HG02973 (cell line): Measurements from ENCODE around the gene ENSA.
"Not testable (repeated sequence)": the region's sequence is repeated elsewhere in the genome, so short reads cannot be mapped to it uniquely, and the experiment has no call there.

ENCODE experiments used
- ATAC-seq: cut with Tn5 transposase; IDR thresholded peaks from one replicate; pipeline ENCODE4 v1.9.1; 2021; ENCODE audit warnings: moderate library complexity; ENCODE audit not compliant: unreplicated experiment

Gene ENSA, protein sequence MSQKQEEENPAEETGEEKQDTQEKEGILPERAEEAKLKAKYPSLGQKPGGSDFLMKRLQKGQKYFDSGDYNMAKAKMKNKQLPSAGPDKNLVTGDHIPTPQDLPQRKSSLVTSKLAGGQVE

DNA sequence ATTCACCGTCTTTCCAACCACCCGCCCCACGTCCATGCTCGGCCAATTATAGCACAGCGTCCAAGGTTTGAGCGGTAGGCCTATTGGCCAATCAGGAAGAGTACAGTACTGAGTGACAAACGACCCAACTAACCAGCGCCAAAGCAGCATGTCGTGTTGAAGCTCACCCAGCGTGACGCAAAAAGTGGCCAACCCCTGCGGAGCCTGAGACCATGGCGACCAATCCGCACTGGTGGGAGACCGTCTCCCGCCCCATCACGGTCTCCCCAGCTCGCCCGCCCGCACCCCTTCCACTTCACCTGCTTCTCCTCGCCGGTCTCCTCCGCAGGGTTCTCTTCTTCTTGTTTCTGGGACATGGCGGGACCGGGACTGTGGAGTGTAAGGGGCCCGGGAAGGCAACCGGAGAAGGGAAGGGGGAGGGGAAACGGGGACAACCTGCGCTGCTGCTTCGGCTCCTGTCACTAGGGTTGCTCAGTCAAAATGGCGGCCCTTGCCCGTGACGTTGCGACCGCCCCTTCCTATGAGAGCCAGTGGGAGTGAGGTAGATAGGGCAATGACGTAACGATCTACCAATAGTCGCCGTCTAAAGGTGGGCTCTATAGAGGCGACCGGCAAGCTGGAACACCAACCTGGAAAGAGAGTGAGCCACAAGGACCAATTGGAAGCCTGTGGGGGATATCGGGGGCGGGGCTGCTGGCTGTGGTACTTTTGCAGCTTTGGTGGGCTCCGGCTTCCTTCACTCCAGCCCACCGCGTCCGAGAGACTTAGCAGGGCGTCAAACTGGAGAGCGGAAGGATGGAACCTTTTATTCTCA lies at the start of gene ENSA:
Gene ENSA, minus strand, starts transcription at position 498 of the 814 bp plus-strand sequence. Its CDS starts 142 bp downstream, at position 356.
- peak; percentile 87 for ATAC-seq

DNA sequence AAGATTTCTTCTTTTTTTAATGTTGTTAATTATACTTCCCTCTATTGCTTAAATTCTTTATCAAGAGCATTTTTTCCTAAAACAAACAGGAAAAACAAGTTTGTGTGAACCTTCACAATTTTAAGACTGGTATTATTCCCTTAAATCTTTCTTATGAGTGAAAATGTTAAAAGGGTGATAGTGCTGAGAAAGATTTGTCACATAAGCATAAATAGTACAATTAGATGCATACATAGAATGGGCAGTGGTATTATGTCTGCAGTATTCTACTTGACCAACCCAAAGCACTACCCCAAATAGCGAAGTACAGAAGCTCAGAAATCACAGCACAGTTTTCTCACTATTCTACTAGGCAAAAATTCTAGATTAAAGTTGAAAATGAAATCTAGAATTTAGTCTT lies 49.6 kb upstream of the ENSA start:
- no peak for ATAC-seq

DNA sequence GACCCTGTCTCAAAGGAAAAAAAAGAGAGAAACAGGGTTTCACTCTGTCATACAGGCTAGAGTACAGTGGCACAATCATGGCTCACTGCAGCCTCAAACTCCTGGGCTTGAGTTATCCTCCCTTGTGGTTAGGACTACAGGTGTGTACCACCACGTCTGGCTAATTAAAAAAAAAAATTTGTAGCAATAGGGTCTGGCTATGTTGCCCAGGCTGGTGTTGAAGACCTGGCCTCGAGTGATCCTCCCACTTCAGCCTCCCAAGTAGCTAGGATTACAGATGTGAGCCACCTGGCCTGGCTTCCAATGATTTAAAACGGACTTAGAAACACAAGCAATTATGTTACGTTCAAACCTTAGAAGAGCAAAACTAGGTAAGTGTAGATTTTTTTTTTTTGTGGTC lies 45.5 kb upstream of the ENSA start:
- no peak for ATAC-seq

DNA sequence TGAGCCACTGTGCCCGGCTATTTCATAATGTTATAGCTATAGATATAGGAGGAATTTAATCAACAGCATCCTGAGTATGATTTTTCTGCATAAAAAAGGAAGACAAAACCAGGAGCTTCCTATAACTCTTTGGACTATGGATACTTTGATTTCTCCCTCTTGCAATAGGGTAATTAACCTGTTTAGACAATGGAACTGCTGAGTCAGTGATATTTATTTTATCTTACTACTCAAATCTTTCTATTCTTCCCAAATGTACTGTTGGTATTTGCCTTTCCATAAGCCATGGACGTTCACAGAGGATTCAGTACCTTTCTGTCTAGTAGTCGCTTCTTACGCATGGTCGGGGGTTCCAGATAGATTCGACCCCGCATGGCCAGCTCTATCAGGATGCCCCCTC lies 33.9 kb upstream of the ENSA start:
- ATAC-seq = no peak

DNA sequence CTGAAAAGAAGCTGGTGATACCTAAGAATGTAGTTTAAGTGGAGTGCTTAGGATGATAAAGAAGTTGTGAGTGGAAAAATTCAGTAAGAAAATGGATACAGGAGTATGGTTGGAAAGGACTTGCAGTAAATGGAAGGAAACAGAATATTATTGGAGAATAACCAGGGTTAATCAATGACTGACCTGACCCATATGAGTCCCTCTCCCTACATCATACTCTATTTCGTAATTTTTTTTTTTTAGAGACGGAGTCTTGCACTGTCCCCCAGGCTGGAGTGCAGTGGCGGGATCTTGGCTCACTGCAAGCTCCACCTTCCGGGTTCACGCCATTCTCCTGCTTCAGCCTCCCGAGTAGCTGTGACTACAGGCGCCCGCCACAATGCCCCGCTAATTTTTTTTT lies 33.4 kb upstream of the ENSA start:
- ATAC-seq = no peak

DNA sequence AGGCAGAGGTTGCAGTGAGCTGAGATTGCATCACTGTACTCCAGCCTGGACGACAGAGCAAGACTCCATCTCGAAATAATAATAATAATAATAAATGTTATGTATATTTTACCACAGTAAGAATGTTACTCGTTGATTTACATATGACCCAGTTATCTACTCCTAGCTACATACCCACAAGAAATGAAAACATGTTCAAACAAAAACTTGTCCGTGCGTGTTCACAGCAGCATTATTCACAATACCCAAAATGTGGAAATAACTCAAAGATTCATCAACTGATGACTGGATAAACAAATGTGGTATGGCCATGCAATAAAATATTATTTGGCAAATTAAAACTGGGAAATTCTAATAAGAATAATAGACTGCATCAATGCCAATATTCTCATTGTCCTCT lies 31.7 kb upstream of the ENSA start:
- no peak for ATAC-seq

DNA sequence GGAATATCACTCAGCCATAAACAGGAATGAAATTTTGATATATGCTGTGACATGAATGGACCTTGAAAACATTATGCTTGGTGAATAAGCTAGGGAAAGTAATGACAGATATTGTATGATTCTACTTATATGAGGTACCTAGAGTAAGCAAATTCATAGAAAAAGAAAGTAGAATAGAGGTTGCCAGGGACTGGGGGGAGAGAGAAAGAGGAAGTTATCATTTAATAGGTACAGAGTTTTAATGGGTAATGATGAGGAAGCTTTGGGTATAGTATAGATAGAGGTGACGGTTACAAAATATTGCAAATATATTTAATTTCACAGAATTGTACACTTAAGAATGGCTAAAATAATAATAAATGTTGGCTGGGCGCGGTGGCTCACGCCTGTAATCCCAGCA lies 31.2 kb upstream of the ENSA start:
- no peak for ATAC-seq

DNA sequence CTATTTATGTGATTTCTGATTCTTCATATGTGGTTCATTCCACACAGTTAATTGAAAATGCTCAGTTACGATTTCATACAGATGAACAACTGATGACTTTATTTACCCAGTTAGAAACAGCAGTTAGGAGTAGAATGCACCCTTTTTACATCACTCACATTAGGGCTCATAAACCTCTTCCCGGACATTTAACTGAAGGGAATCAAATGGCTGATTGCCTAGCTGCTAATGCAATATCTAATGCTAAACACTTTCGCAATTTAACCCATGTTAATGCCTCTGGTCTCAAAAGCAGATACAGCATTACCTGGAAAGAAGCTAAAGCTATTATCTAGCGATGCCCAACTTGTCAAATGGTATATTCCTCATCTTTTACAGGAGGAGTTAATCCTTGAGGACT lies 27.7 kb upstream of the ENSA start:
- ATAC-seq = not testable (repeated sequence)

DNA sequence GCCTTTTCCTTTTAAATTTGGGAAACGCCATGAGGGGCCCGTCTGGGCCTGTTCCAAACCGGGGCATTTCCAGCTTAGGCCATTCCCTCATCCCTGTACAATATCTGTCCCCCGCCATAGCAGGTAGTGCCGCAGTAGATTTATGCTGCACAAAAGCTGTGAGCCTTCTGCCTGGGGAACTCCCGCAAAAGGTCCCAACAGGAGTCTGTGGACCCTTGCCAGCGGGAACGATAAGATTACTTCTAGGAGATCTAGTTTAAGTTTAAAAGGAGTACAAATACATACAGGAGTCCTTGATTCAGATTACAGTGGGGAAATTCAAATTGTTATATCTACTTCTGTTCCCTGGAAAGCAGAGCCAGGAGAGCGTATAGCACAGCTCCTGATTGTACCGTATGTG lies 25.2 kb upstream of the ENSA start:
- ATAC-seq = not testable (repeated sequence)

DNA sequence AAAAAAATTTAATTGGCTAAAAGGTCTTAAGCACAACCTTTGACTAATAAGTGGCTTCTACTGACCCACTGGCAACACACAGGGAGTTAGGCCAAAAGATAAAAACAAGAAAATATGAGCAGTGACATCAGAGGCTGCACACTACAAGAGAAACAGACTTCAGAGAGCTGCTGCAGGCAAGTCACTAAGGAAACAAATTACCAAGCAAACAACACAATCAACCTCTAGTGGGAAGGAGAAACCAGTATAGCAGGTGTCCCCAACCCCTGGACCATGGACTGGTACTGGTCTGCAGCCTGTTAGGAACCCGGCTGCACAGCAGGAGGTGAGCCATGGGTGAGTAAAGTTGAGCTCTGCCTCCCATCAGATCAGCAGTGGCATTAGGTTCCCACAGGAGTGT lies 20.8 kb upstream of the ENSA start:
- no peak for ATAC-seq

DNA sequence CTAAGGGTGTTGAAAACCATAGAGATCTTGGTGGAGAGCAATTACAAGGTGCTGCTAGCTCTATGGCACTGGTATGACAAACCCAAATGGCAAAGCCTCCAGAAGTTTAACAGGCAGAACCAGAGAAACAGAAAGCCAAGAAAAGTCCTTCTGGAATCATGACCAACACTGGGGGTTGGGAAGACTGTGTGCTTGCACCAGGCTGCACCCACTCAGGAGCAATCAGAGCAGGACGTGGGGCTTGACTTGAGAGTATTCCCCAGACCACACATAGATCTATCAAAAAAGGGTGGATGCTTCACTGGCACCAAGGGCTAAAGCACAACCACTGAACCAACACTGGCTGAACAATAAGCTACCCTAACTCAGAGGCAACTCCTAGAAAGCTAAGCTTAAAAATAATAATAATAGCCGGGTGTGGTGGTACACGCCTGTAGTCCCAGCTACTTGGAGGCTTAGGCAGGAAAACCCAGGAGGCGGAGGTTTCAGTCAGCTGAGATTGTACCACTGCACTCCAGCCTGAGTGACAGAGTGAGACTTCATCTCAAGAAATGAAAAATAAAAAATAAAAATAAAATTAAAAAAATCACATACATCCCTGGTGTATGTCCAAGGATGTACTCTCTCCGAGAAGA lies 20.1 kb upstream of the ENSA start:
- no peak for ATAC-seq

DNA sequence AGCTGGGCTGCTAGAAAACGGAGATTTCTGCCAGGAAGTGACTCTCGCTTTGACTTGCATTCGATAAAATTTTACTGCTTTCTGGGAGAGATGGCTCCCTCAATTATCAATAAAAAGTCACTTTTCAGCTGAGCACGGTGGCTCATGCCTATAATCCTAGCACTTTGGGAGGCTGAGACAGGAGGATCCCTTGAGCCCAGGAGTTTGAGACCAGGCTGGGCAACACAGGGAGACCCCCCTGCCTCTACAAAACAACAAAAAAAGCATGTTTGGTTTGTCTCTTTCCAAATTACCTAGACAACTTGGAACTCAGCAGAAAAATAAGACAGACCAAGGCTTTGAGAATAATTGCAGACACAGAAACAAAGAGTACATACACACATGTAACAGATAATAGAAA lies 12.9 kb upstream of the ENSA start:
- no peak for ATAC-seq

DNA sequence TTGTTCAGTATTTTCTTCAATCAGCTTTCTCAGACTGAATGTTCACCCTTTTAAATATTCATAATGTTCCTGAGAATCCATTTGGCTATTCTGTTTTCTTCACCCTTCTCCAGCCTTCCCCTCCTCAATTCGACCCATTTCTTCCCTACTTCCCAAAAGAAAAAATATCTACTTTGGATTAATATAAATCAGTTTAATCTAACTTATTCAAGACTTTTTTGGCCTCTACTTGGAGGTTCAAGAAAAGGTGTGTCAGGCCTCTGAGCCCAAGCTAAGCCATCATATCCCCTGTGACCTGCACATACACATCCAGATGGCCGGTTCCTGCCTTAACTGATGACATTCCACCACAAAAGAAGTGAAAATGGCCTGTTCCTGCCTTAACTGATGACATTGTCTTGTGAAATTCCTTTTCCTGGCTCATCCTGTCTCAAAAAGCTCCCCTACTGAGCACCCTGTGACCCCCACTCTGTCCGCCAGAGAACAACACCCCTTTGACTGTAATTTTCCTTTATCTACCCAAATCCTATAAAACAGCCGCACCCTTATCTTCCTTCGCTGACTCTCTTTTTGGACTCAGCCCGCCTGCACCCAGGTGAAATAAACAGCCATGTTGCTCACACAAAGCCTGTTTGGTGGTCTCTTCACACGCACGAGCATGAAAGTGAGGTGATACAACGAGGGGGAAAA lies 11.9 kb upstream of the ENSA start:
- not testable (repeated sequence) for ATAC-seq

DNA sequence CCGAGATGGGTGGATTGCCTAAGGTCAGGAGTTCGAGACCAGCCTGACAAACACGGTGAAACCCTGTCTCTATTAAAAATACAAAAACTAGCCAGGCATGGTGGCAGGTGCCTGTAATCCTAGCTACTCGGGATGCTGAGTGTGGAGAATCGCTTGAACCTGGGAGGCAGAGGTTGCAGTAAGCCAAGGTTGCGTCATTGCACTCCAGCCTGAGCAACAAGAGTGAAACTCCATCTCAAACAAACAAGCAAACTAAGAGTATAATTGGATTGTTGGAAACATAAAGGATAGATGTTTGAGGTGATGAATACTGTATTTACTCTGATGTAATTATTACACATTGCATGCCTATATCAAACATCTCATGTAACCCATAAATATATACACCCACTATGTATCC lies 9.0 kb upstream of the ENSA start:
- ATAC-seq = not testable (repeated sequence)

DNA sequence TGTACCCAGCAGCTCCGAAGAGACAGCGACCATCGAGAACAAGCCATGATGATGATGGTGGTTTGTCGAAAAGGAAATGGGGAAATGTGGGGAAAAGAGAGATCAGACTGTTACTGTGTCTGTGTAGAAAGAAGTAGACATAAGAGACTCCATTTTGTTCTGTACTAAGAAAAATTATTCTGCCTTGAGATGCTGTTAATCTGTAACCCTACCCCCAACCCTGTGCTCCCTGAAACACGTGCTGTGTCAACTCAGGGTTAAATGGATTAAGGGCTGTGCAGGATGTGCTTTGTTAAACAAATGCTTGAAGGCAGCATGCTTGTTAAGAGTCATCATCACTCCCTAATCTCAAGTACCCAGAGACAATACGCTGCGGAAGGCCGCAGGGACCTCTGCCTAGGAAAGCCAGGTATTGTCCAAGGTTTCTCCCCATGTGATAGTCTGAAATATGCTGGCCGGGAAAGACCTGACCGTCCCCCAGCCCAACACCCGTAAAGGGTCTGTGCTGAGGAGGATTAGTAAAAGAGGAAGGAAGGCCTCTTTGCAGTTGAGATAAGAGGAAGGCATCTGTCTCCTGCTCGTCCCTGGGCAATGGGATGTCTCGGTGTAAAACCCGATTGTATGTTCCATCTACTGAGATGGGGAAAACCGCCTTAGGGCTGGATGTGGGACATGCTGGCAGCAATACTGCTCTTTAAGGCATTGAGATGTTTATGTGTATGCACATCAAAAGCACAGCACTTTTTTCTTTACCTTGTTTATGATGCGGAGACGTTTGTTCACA lies 5.6 kb upstream of the ENSA start:
- ATAC-seq = not testable (repeated sequence)

DNA sequence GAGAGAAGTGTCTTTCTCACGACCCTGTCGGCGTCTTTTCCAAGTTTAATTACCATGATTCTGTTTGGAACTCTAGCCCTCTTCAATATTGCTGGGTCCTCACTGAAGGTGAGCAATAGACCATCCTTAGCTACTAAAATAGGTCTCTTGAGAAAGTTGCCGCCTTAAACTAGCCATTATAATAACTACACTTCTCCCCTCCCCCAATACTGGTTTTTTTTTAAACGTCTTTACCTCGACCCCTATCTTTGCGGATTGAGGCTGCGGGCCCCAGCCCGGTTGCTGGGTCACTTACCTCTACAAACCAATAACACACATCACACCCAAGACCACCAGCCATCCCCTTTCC lies 672 bp downstream of the ENSA start:
- ATAC-seq = no peak

DNA sequence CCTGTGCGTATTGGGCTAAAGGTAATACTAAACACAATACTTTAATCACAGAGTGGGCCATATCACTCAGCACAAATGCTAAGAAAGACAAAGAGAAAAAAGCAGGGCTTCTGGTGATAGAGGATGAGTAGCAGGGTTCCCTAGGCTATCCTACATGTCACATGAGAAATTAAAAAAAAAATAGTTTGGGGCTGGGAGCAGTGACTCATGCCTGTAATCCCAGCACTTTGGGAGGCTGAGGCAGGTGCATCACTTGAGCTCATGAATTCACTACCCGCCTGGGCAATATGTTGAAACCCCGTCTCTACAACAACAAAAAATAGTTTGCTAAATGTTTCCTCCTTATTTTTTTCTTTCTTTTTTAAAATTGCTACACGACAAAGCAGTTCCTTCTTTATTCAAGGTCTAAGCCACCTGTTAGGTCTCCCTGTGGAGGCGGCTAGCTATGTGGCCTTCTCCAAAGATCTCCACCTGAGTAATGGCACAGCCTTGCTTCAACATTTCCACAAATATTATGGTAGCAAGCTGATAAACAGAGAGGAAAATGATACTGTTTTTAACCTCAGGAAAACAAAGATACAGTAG lies 1.5 kb downstream of the ENSA start:
- ATAC-seq = no peak

DNA sequence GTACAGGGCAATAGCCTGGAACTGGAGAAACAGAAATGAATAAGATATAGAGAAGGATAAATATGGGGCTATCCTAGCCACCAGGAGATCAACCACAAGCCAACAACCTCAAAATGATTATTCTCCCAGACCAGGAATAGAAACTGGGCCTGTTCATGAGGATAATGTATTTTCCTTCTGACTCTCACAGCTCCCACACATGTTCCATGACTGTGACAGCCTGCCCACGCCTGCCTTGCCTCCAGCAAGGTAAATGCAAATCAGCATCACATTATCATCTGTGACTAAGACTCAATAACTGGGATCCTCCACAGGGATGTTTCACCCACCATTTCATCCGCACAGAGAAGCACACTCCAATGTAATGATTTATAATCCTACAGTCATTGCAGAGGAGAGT lies 3.3 kb downstream of the ENSA start:
- ATAC-seq = no peak

DNA sequence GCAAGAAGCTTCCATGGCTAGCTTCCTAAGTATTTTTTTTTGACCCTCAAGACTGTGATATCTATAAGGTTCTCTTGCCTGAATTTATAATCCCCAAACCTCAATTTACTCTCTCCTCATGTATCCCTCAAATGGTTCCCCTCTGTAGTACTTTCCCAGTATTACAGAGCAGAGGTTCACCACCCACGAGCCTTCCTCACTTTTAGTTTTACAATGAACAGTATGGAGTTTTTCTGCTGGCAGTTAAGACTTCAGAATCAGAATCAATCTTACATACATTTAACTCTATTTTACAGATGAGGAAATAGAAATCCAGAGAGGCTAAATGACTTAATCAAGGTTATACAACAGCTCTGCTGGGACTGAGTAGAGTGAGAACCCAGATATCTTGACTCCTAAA lies 4.9 kb downstream of the ENSA start:
- not testable (repeated sequence) for ATAC-seq

DNA sequence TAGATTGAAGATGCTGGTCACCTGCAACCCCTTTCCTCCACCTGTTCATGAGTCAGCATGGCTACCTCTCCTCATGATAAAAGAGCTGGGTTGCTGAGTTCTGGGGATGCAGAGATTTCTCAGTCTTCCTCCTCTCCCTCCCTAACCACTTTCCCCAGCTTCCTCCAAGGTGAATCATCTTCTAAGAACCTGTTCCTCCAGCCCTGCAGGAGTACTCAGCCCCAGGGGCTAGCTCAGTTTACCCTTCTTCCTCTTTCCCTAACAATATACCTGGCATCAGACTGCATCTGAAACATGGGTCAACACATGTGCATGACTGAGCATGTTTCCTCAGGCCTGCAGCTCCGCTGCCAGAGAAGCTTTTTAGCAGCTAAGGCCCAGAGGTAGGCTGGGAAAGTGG lies 5.3 kb downstream of the ENSA start:
- ATAC-seq = not testable (repeated sequence)
